ENCODE results near the gene PGP.
"Not testable (repeated sequence)": the region's sequence is repeated elsewhere in the genome, so short reads cannot be mapped to it uniquely, and the experiment has no call there.

Gene PGP

DNA sequence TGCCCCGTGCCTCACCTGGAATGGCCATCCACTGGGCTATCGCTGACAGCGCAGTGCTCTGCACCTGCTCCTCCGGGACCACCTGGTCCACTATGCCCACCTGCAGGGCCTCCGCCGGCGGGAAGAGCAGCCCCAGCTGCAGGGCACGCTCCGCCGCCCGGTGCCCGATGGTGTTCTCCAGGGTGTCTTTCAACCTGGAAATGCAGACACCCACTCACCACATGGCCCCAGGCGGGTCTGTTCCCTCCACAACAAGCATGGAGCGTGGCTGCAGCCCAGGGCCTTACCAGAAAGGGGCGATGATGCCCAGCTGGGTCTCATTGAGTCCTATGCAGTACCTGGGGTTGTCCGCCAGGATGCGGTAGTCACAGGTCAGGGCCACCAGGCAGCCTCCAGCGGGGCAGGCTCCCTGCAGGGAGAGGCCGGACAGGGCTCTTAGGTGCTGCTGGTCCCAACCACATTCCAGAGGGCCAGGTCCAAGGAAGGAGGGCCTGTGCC is 28.4 kb upstream of the PGP start:
- in situ Hi-C loops (cut with HindIII; ENCODE audit: low sequenced_read_pairs): no loop called here
- TF ChIP-seq, protein P1, sequence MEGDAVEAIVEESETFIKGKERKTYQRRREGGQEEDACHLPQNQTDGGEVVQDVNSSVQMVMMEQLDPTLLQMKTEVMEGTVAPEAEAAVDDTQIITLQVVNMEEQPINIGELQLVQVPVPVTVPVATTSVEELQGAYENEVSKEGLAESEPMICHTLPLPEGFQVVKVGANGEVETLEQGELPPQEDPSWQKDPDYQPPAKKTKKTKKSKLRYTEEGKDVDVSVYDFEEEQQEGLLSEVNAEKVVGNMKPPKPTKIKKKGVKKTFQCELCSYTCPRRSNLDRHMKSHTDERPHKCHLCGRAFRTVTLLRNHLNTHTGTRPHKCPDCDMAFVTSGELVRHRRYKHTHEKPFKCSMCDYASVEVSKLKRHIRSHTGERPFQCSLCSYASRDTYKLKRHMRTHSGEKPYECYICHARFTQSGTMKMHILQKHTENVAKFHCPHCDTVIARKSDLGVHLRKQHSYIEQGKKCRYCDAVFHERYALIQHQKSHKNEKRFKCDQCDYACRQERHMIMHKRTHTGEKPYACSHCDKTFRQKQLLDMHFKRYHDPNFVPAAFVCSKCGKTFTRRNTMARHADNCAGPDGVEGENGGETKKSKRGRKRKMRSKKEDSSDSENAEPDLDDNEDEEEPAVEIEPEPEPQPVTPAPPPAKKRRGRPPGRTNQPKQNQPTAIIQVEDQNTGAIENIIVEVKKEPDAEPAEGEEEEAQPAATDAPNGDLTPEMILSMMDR (IDR thresholded peaks at IDR 0.05; ENCODE audit: low read depth, low read length, missing control alignments): no peak
- DNase-seq (ENCODE audit: low read depth): no peak
- no peak overlapping the region for H3K4me3 ChIP-seq (ENCODE audit: low read depth, low read length)

DNA sequence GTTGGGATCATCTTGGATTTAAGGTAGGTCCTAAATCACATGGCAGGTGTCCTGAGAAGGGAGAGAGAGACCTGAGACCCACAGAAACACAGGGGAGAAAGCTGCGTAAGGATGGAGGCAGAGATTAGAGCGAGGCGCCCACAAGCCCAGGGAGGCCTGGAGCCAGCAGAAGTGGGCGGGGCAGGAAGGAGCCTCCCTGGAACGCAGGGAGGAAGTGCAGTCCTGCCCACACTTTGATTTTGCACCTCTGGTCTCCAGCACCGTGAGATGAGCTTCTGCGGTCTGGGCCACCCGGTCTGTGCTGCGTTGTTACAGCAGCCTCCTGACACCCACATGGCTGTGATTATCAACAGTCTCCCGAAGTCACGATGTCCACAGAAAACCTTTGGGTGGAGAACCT is 28.0 kb upstream of the PGP start:
- TF ChIP-seq, protein P1 (IDR thresholded peaks at IDR 0.05; ENCODE audit: low read depth, low read length, missing control alignments): no peak
- no peak overlapping the region for H3K4me3 ChIP-seq (ENCODE audit: low read depth, low read length)
- in situ Hi-C loops (cut with HindIII; ENCODE audit: low sequenced_read_pairs): no loop called here
- DNase-seq (ENCODE audit: low read depth): no peak

DNA sequence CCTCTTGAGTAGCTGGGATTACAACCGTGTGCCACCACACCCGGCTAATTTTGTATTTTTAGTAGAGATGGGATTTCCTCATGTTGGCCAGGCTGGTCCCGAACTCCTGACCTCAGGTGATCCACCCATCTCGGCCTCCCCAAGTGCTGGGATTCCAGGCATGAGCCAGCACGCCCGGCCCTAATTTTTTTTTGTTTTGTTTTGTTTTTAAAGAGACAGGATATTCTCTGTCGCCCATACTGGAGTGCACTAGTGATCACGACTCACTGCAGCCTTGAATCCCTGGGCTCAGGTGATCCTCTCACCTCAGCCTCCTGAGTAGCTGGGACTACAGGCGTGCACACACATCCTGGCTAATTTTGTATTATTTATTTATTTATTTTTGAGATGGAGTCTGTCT is 25.7 kb upstream of the PGP start:
- in situ Hi-C loops (cut with HindIII; ENCODE audit: low sequenced_read_pairs); DNase-seq (ENCODE audit: low read depth); H3K4me3 ChIP-seq (ENCODE audit: low read depth, low read length): not testable (repeated sequence)

DNA sequence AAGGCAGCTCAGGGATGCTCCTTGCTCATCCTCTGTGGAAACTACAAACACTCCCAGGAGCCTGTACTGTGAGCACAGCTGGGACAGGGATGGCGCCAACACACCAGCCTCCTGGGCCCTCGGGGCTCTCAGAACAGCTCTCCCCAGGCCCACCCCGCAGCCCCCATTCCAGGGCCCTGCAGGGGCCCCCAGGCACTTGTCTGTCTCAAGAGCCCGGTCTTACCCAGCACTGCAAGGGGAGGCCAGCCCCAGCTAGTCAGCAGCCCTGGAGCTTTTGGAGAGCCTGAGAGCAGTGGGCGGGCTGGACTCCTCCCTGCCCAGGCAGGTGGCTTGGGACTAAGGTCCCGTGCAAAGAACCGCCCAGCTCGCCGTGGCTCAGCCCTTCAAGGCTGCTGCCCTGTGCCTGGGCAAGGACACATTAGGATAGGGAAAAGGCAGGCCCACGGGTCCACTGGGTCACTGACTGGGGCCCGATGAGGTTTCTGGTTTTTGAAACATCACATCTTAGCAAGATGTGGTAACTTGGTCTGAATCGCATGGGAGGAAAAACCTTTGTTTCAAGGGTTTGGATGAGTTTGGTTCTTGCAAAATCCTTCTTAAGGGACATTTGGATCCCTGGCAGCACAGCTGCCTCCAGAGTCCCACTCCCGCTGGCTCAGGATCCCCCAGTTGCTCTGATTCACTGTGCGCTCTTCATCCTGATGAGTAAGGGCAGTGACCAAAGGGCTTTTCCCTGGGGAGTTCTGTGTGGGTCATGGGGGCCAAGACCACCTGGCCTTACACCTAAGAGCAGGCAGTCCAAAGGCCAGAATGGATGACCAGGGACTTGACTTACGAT is 24.4 kb upstream of the PGP start:
- in situ Hi-C loops (cut with HindIII; ENCODE audit: low sequenced_read_pairs): no loop called here
- TF ChIP-seq, protein P1 (IDR thresholded peaks at IDR 0.05; ENCODE audit: low read depth, low read length, missing control alignments): no peak
- H3K4me3 ChIP-seq (ENCODE audit: low read depth, low read length): no peak overlapping the region
- DNase-seq (ENCODE audit: low read depth): no peak

DNA sequence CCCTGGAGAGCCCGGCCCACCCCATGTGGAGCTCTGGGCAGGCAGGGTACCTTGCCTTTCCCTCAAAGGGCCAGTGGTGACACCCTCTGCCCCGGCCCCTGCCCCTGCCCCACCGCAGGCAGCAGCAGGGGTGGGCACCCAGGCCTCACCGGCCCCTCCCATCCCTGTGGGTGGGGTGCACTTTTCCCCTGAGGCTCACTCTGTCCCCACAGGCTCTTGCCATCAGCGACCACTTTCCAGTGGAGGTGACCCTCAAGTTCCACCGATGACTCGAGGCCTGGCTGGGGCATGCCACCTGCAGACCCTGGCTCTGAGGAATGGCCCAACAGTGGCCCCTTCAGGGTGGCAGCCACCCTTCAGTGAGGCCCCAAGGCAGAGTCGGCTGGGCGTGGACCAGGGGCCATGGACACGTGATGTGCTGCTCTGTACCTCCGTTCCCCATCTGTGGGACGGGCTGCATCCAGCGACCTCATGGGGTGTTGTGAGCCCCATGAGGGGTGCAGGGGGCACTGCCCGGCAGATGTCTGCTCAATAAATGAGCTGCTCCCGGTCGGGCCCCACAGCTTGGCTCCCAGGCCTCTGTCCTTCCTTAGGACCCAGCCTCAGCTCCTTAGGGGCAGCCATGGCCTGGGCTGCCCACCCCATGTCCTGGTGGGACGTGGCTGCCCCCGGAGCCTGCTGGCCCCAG is 23.7 kb upstream of the PGP start:
- TF ChIP-seq, protein P1 (IDR thresholded peaks at IDR 0.05; ENCODE audit: low read depth, low read length, missing control alignments): no peak
- no peak overlapping the region for H3K4me3 ChIP-seq (ENCODE audit: low read depth, low read length)
- DNase-seq (ENCODE audit: low read depth): no peak
- in situ Hi-C loops (cut with HindIII; ENCODE audit: low sequenced_read_pairs): no loop called here

DNA sequence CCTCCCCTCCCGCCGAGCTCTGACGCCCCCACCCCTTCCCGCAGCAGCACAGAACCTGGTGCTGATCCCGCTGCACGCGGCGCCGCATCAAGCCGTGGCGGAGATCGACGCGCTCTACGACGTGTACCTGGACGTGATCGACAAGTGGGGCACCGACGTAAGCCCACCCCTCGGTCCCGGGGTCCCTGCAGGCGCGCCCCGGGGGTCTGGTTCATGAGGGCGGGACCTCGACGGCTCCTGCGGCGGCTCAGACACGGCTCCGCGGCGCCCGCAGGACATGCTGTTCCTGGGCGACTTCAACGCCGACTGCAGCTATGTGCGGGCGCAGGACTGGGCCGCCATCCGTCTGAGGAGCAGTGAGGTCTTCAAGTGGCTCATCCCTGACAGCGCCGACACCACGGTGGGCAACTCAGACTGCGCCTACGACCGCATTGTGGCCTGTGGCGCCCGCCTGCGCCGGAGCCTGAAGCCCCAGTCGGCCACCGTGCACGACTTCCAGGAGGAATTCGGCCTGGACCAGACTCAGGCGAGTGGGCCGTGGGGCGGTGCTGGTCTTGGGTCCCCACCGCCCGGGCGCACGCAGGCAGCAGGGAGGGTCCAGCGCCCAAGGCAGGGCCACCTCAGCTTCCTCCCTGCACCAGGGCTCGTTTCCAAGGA is 23.0 kb upstream of the PGP start:
- TF ChIP-seq, protein P1 (IDR thresholded peaks at IDR 0.05; ENCODE audit: low read depth, low read length, missing control alignments): no peak
- in situ Hi-C loops (cut with HindIII; ENCODE audit: low sequenced_read_pairs): no loop called here
- no peak overlapping the region for H3K4me3 ChIP-seq (ENCODE audit: low read depth, low read length)
- DNase-seq (ENCODE audit: low read depth): no peak
